Panc1 (cell line): ENCODE measurements around the gene DIABLO. TPM values are rescaled to one million over a fixed set of nuclear protein-coding genes. Genes with fewer than 3 reads are reported as not detected.

Source experiments
- ATAC-seq: fragments of 200-7000 bp; cut with Tn5 transposase; 2 replicates; pipeline ENCODE4 v1.9.1; 2020; ENCODE audit warnings: mild to moderate bottlenecking, moderate library complexity
- BruUV-seq: library from RNA; stranded (reverse); fragments of 400-500 nt; replicated peaks from 2 replicates; lab custom pipeline; 2021; lab: Mats Ljungman, UMichigan
- CTCF ChIA-PET: fragments of 300-600 bp; sonication (Branson Sonifier 250); formaldehyde crosslinking; loops from one replicate; lab custom pipeline; 2022; ENCODE audit warnings: antibody characterized with exemption; lab: Charles Lee
- POLR2A ChIA-PET: fragments of 300-600 bp; sonication (Branson Sonifier 250); formaldehyde crosslinking; loops from one replicate; lab custom pipeline; 2022; ENCODE audit warnings: antibody characterized with exemption; lab: Charles Lee
- DNase-seq: peaks from one replicate; pipeline ENCODE4 v3.0.0-alpha.2; 2010; ENCODE audit warnings: low read depth, low spot score
- H3K27ac ChIP-seq: 2 replicates; pipeline ENCODE4 v1.5.1; 2011; ENCODE audit warnings: mild to moderate bottlenecking, low read length, inconsistent platforms
- H3K27me3 ChIP-seq: fragments of 200-500 bp; sonication (Bioruptor generic); 2 replicates; pipeline ENCODE4 v1.6.0; 2014; ENCODE audit warnings: low read length, inconsistent platforms; ENCODE audit not compliant: control insufficient read depth, insufficient read depth
- H3K36me3 ChIP-seq: fragments of 200-500 bp; sonication (Bioruptor generic); 2 replicates; pipeline ENCODE4 v1.5.1; 2014; ENCODE audit warnings: inconsistent platforms, mild to moderate bottlenecking, low read length, moderate library complexity; ENCODE audit not compliant: control insufficient read depth, insufficient read depth
- H3K4me1 ChIP-seq: 2 replicates; pipeline ENCODE4 v1.5.1; 2011; ENCODE audit warnings: inconsistent platforms, mild to moderate bottlenecking, low read length, moderate library complexity; ENCODE audit not compliant: control insufficient read depth, insufficient read depth
- H3K4me3 ChIP-seq, 2 experiments: 2 replicates each; pipeline ENCODE4 v1.5.1; 2011 to 2012; ENCODE audit warnings: low read depth in 2 of 2, low read length in 2 of 2, mild to moderate bottlenecking in 2 of 2, inconsistent platforms in 1 of 2, moderate library complexity in 1 of 2
- H3K9me3 ChIP-seq: fragments of 200-500 bp; sonication (Bioruptor generic); 2 replicates; pipeline ENCODE4 v1.5.1; 2014; ENCODE audit warnings: low read depth, mild to moderate bottlenecking, inconsistent platforms, low read length, moderate library complexity; ENCODE audit not compliant: control insufficient read depth, insufficient read depth
- POLR2AphosphoS5 ChIP-seq: IDR thresholded peaks from 2 replicates; pipeline ENCODE4 v1.6.1; 2012; ENCODE audit warnings: mild to moderate bottlenecking, low read depth, low read length, moderate library complexity
- SIN3A ChIP-seq: IDR thresholded peaks from 2 replicates; pipeline ENCODE4 v1.6.1; 2012; ENCODE audit warnings: low read depth, mild to moderate bottlenecking, low read length, moderate library complexity, borderline replicate concordance; ENCODE audit not compliant: insufficient read depth
- TCF7L2 ChIP-seq: IDR thresholded peaks from 2 replicates; pipeline ENCODE4 v1.6.1; 2011; ENCODE audit warnings: mild to moderate bottlenecking, low read depth, low read length, inconsistent platforms
- in situ Hi-C: cut with HindIII; loops from 2 replicates; pipeline ENCODE4 v1.10.0; 2016; ENCODE audit warnings: low sequenced_read_pairs, low pct_unique_long_range_greater_than_20kb
- intact Hi-C: fragments of 100-400 bp; cut with micrococcal nuclease; formaldehyde crosslinking; loops from one replicate; pipeline ENCODE4 v1.10.0; 2022; ENCODE audit not compliant: unreplicated experiment
- total RNA-seq: library from RNA; stranded (reverse); gene quantifications from one replicate; pipeline ENCODE4 v1.2.1, GENCODE V29; 2021; ENCODE audit not compliant: unreplicated experiment
- TF ChIP-seq, protein P1 (sequence below), 2 experiments: IDR thresholded peaks; 2 replicates each; pipeline ENCODE4 v1.6.1; 2011 to 2012; ENCODE audit warnings: low read depth in 2 of 2, control low read depth in 1 of 2, low read length in 1 of 2, mild to moderate bottlenecking in 1 of 2, moderate library complexity in 1 of 2; ENCODE audit not compliant: insufficient read depth in 1 of 2
- TF ChIP-seq, protein P2 (sequence below): fragments of 450-650 bp; IDR thresholded peaks from 2 replicates; pipeline ENCODE4 v1.5.1; 2017; ENCODE audit warnings: mild to moderate bottlenecking

DIABLO gene
- total RNA-seq, 1 experiment from 2014 or later = 71.5 TPM

DNA sequence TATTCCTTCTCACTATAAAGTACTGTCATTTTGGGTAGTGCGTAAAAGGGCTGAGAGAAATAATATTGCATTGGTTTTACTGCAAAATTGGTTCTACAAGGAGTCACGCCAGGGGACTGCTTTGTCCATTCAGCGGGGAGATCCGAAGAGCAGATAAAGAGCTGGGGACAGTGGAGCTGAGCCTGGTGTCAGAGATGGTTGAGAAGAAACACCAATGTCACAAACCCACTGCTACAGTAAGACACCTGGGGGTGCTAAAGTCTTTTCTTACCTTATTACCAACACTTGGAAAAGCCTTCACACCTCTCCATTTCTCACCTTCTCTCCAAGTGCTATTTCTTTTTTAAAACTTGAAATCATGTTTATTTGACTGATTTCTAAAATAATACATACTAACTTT is 66.0 kb downstream of the DIABLO start:
- H3K27ac ChIP-seq = no peak overlapping the region
- TF ChIP-seq SIN3A (no peak), TCF7L2 (no peak), POLR2AphosphoS5 (no peak)
- TF ChIP-seq, protein P1, sequence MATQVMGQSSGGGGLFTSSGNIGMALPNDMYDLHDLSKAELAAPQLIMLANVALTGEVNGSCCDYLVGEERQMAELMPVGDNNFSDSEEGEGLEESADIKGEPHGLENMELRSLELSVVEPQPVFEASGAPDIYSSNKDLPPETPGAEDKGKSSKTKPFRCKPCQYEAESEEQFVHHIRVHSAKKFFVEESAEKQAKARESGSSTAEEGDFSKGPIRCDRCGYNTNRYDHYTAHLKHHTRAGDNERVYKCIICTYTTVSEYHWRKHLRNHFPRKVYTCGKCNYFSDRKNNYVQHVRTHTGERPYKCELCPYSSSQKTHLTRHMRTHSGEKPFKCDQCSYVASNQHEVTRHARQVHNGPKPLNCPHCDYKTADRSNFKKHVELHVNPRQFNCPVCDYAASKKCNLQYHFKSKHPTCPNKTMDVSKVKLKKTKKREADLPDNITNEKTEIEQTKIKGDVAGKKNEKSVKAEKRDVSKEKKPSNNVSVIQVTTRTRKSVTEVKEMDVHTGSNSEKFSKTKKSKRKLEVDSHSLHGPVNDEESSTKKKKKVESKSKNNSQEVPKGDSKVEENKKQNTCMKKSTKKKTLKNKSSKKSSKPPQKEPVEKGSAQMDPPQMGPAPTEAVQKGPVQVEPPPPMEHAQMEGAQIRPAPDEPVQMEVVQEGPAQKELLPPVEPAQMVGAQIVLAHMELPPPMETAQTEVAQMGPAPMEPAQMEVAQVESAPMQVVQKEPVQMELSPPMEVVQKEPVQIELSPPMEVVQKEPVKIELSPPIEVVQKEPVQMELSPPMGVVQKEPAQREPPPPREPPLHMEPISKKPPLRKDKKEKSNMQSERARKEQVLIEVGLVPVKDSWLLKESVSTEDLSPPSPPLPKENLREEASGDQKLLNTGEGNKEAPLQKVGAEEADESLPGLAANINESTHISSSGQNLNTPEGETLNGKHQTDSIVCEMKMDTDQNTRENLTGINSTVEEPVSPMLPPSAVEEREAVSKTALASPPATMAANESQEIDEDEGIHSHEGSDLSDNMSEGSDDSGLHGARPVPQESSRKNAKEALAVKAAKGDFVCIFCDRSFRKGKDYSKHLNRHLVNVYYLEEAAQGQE (IDR thresholded peaks at IDR 0.05; ENCODE audit: insufficient read depth in 1 of 2, low read depth in 2 of 2, low read length in 1 of 2) = no peak
- TF ChIP-seq, protein P2, sequence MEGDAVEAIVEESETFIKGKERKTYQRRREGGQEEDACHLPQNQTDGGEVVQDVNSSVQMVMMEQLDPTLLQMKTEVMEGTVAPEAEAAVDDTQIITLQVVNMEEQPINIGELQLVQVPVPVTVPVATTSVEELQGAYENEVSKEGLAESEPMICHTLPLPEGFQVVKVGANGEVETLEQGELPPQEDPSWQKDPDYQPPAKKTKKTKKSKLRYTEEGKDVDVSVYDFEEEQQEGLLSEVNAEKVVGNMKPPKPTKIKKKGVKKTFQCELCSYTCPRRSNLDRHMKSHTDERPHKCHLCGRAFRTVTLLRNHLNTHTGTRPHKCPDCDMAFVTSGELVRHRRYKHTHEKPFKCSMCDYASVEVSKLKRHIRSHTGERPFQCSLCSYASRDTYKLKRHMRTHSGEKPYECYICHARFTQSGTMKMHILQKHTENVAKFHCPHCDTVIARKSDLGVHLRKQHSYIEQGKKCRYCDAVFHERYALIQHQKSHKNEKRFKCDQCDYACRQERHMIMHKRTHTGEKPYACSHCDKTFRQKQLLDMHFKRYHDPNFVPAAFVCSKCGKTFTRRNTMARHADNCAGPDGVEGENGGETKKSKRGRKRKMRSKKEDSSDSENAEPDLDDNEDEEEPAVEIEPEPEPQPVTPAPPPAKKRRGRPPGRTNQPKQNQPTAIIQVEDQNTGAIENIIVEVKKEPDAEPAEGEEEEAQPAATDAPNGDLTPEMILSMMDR = no peak
- H3K4me1 ChIP-seq = no peaks in the 10 kb centered on the region
- no peaks in the 10 kb centered on the region for H3K27me3 ChIP-seq
- POLR2A ChIA-PET = interaction anchor here (0.6 kb wide), 1 partner anchor 98 kb away, joined by 6 read pairs; no protein-coding TSS in a partner anchor
- CTCF ChIA-PET = no interaction called here
- DNase-seq (no peak), ATAC-seq (no peak)
- BruUV-seq = no TSS peak
- no peaks in the 10 kb centered on the region for H3K36me3 ChIP-seq
- in situ Hi-C loops (no loop called here), intact Hi-C loops (no loop called here)
- H3K9me3 ChIP-seq = no peaks in the 10 kb centered on the region
- no peak overlapping the region for H3K4me3 ChIP-seq

DNA sequence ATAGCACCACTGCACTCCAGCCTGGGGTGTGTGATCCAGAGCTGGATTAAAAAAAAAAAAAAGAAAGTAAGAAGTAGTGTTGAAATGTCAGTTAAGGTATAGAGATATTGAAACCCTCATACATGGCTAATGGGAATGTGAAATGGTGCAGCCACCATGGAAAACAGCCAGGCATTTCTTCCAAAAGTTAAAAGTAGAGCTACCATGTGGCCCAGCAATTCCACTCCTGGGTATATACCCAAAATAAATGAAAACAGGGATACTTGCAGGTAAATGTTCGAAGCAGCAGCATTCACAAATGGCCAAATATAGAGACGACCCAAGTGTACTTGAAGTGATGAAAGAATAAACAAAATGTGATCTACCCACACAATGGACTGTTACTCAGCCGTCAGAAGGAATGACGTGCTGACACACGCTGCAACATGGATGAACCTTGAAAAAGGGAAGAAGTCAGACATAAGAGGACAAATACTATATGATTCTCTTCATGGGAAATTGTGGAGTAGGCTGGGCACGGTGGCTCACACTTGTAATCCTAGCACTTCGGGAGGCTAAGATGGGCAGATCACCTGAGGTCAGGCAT is 67.1 kb downstream of the DIABLO start:
- ChIA-PET POLR2A (interaction anchor here (0.6 kb wide), 1 partner anchor 355 kb away, joined by 10 read pairs; no protein-coding TSS in a partner anchor), CTCF (no interaction called here)
- TF ChIP-seq TCF7L2 (no peak), POLR2AphosphoS5 (no peak), SIN3A (no peak)
- TF ChIP-seq, protein P1 (IDR thresholded peaks at IDR 0.05; ENCODE audit: insufficient read depth in 1 of 2, low read depth in 2 of 2, low read length in 1 of 2) = no peak
- TF ChIP-seq, protein P2 = no peak
- H3K36me3 ChIP-seq = no peaks in the 10 kb centered on the region
- intact Hi-C loops = no loop called here
- ATAC-seq (no peak), DNase-seq (no peak)
- H3K27ac ChIP-seq = no peak overlapping the region
- no peak overlapping the region for H3K4me3 ChIP-seq
- H3K4me1 ChIP-seq = no peaks in the 10 kb centered on the region
- no peaks in the 10 kb centered on the region for H3K9me3 ChIP-seq
- in situ Hi-C loops = no loop called here
- BruUV-seq = TSS peak; percentile 58
- no peaks in the 10 kb centered on the region for H3K27me3 ChIP-seq
